ENCODE measurements around the gene PCDHGB1. TPM values are rescaled to one million over a fixed set of nuclear protein-coding genes. Genes with fewer than 3 reads are reported as not detected.
"Not testable (repeated sequence)": the region's sequence is repeated elsewhere in the genome, so short reads cannot be mapped to it uniquely, and the experiment has no call there.

PCDHGB1 gene
- total and polyA plus RNA-seq, 2 experiments from 2014 or later, result 0.53 to 0.57 TPM

GRCh38 chr5:141373673-141374317 lies 23.9 kb downstream of the PCDHGB1 start, which contains the start of gene PCDHGA6:
TSS of gene PCDHGA6 (plus strand) at chr5:141373891. CDS start at chr5:141374084, 193 bp downstream.
- H3K9me3 ChIP-seq (ENCODE audit: low read depth), result no peaks in the 10 kb centered on the region
- H3K4me3 ChIP-seq, result no peak within 1 kb of the TSS
- TF ChIP-seq, protein P1, sequence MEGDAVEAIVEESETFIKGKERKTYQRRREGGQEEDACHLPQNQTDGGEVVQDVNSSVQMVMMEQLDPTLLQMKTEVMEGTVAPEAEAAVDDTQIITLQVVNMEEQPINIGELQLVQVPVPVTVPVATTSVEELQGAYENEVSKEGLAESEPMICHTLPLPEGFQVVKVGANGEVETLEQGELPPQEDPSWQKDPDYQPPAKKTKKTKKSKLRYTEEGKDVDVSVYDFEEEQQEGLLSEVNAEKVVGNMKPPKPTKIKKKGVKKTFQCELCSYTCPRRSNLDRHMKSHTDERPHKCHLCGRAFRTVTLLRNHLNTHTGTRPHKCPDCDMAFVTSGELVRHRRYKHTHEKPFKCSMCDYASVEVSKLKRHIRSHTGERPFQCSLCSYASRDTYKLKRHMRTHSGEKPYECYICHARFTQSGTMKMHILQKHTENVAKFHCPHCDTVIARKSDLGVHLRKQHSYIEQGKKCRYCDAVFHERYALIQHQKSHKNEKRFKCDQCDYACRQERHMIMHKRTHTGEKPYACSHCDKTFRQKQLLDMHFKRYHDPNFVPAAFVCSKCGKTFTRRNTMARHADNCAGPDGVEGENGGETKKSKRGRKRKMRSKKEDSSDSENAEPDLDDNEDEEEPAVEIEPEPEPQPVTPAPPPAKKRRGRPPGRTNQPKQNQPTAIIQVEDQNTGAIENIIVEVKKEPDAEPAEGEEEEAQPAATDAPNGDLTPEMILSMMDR (IDR thresholded peaks at IDR 0.05; ENCODE audit: poor library complexity), result no peak
- H3K27ac ChIP-seq, result no peak within 1 kb of the TSS
- no peak within 1 kb of the TSS for H3K4me2 ChIP-seq
- DNase-seq (ENCODE audit: low spot score), result no peak
- H4K20me1 ChIP-seq (ENCODE audit: insufficient read depth, poor library complexity, severe bottlenecking), result no peaks in the 10 kb centered on the region
- H3K4me1 ChIP-seq (ENCODE audit: insufficient read depth), result no peaks in the 10 kb centered on the region
- 94% methylated on average over 27 of the region's 27 CpGs for WGBS (ENCODE audit: low lambda C conversion rate, missing lambda C conversion rate)
- H2AFZ ChIP-seq, result no peak within 1 kb of the TSS
- H3K9me2 ChIP-seq (replicated peaks; ENCODE audit: insufficient read depth), result no peaks in the 10 kb centered on the region
- H3K79me2 ChIP-seq, result no peaks in the 10 kb centered on the region
- no peaks in the 10 kb centered on the region for H3K36me3 ChIP-seq (replicated peaks; ENCODE audit: insufficient read depth, low read depth)
- H3K27me3 ChIP-seq, result no peaks in the 10 kb centered on the region

DNA sequence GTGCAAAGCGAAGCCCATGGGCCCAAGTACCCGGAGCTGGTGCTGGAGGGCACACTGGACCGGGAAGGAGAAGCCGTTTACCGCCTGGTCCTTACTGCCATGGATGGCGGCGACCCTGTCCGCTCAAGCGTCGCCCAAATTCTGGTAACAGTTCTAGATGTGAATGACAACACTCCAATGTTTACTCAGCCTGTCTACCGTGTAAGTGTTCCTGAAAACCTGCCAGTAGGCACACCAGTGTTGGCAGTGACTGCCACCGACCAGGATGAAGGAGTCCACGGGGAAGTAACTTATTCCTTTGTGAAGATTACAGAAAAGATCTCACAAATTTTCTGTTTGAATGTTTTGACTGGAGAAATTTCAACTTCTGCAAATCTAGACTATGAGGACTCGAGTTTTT lies 24.7 kb downstream of the PCDHGB1 start:
- DNase-seq (ENCODE audit: low spot score), result no peak
- Histone ChIP-seq H3K9me2 (replicated peaks; ENCODE audit: insufficient read depth) (no peaks in the 10 kb centered on the region), H3K4me3 (no peak overlapping the region), H2AFZ (no peak overlapping the region), H3K9me3 (ENCODE audit: low read depth) (no peaks in the 10 kb centered on the region), H3K27me3 (no peaks in the 10 kb centered on the region), H3K79me2 (no peaks in the 10 kb centered on the region), H3K4me2 (no peak overlapping the region), H4K20me1 (ENCODE audit: insufficient read depth, poor library complexity, severe bottlenecking) (no peaks in the 10 kb centered on the region), H3K36me3 (replicated peaks; ENCODE audit: insufficient read depth, low read depth) (no peaks in the 10 kb centered on the region), H3K27ac (no peak overlapping the region), H3K4me1 (ENCODE audit: insufficient read depth) (no peaks in the 10 kb centered on the region)
- TF ChIP-seq EZH2phosphoT487 (IDR thresholded peaks at IDR 0.05; ENCODE audit: low read depth, severe bottlenecking, unreplicated experiment) (no peak), EZH2 (IDR thresholded peaks at IDR 0.05; ENCODE audit: borderline replicate concordance) (no peak)
- TF ChIP-seq, protein P1 (IDR thresholded peaks at IDR 0.05; ENCODE audit: poor library complexity), result no peak
- 94% methylated on average over 14 of the region's 14 CpGs for WGBS (ENCODE audit: low lambda C conversion rate, missing lambda C conversion rate)

DNA sequence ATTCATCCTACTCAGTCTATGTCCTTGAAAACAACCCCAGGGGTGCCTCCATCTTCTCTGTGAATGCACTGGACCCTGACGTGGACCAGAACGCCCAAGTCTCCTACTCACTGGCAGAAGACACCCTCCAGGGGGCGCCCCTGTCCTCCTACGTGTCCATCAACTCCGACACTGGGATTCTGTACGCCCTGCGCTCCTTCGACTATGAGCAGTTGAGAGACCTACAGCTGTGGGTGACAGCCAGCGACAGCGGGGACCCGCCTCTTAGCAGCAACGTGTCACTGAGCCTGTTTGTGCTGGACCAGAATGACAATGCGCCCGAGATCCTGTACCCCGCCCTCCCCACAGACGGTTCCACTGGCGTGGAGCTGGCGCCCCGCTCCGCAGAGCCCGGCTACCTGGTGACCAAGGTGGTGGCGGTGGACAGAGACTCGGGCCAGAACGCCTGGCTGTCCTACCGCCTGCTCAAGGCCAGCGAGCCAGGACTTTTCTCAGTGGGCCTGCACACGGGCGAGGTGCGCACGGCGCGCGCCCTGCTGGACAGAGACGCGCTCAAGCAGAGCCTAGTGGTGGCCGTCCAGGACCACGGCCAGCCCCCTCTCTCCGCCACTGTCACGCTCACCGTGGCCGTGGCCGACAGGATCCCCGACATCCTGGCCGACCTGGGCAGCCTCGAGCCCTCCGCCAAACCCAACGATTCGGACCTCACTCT lies 25.7 kb downstream of the PCDHGB1 start:
- not testable (repeated sequence) for H4K20me1 ChIP-seq (ENCODE audit: insufficient read depth, poor library complexity, severe bottlenecking); H3K9me2 ChIP-seq (replicated peaks; ENCODE audit: insufficient read depth); H3K4me2 ChIP-seq; H3K4me3 ChIP-seq; H3K9me3 ChIP-seq (ENCODE audit: low read depth); H3K36me3 ChIP-seq (replicated peaks; ENCODE audit: insufficient read depth, low read depth); H2AFZ ChIP-seq; DNase-seq (ENCODE audit: low spot score); H3K27ac ChIP-seq; H3K27me3 ChIP-seq; H3K4me1 ChIP-seq (ENCODE audit: insufficient read depth); H3K79me2 ChIP-seq
- 97% methylated on average over 31 of the region's 48 CpGs for WGBS (ENCODE audit: low lambda C conversion rate, missing lambda C conversion rate)

GRCh38 chr5:141382469-141383294 lies 32.8 kb downstream of the PCDHGB1 start, which contains the start of gene PCDHGA7:
TSS of gene PCDHGA7 (plus strand) at chr5:141382742. CDS start at chr5:141382900, 158 bp downstream.
- 95% methylated on average over 37 of the region's 37 CpGs for WGBS (ENCODE audit: low lambda C conversion rate, missing lambda C conversion rate)
- H3K4me2 ChIP-seq, result no peak within 1 kb of the TSS
- no peaks in the 10 kb centered on the region for H3K4me1 ChIP-seq (ENCODE audit: insufficient read depth)
- no peaks in the 10 kb centered on the region for H3K27me3 ChIP-seq
- TF ChIP-seq EZH2 (IDR thresholded peaks at IDR 0.05; ENCODE audit: borderline replicate concordance) (no peak), EZH2phosphoT487 (IDR thresholded peaks at IDR 0.05; ENCODE audit: low read depth, severe bottlenecking, unreplicated experiment) (no peak)
- TF ChIP-seq, protein P1 (IDR thresholded peaks at IDR 0.05; ENCODE audit: poor library complexity), result no peak
- H3K36me3 ChIP-seq (replicated peaks; ENCODE audit: insufficient read depth, low read depth), result no peaks in the 10 kb centered on the region
- no peaks in the 10 kb centered on the region for H3K79me2 ChIP-seq
- no peaks in the 10 kb centered on the region for H4K20me1 ChIP-seq (ENCODE audit: insufficient read depth, poor library complexity, severe bottlenecking)
- H3K27ac ChIP-seq, result no peak within 1 kb of the TSS
- H3K4me3 ChIP-seq, result no peak within 1 kb of the TSS
- H2AFZ ChIP-seq, result no peak within 1 kb of the TSS
- DNase-seq (ENCODE audit: low spot score), result no peak
- no peaks in the 10 kb centered on the region for H3K9me2 ChIP-seq (replicated peaks; ENCODE audit: insufficient read depth)
- H3K9me3 ChIP-seq (ENCODE audit: low read depth), result no peaks in the 10 kb centered on the region

Measured in hepatocyte (in vitro differentiated cells).